Osteoblast (primary cell): ENCODE data around the gene CCDC167. TPM values are rescaled to one million over a fixed set of nuclear protein-coding genes. Genes with fewer than 3 reads are reported as not detected.

Experiments used
- DNase-seq: peaks from one replicate; pipeline ENCODE4 v3.0.0; 2011; ENCODE audit warnings: low spot score, mixed read lengths; ENCODE audit not compliant: insufficient read length; ENCODE audit errors: missing footprints
- H2AFZ ChIP-seq: 2 replicates; pipeline ENCODE4 v1.6.0; 2011; ENCODE audit warnings: mild to moderate bottlenecking, low read length
- H3K27ac ChIP-seq: 2 replicates; pipeline ENCODE4 v1.5.1; 2011; ENCODE audit warnings: mild to moderate bottlenecking, low read depth, low read length, moderate library complexity
- H3K27me3 ChIP-seq: 2 replicates; pipeline ENCODE4 v1.6.0; 2012; ENCODE audit warnings: mild to moderate bottlenecking, control low read depth, inconsistent platforms, low read length, moderate library complexity; ENCODE audit not compliant: insufficient read depth
- H3K36me3 ChIP-seq: 2 replicates; pipeline ENCODE4 v1.5.1; 2011; ENCODE audit warnings: mild to moderate bottlenecking, low read length, control low read depth, moderate library complexity; ENCODE audit not compliant: insufficient read depth
- H3K4me1 ChIP-seq: 2 replicates; pipeline ENCODE4 v1.5.1; 2011; ENCODE audit warnings: mild to moderate bottlenecking, low read length, control low read depth, moderate library complexity; ENCODE audit not compliant: insufficient read depth
- H3K4me2 ChIP-seq: 2 replicates; pipeline ENCODE4 v1.6.0; 2011; ENCODE audit warnings: mild to moderate bottlenecking, low read length; ENCODE audit not compliant: insufficient read depth
- H3K4me3 ChIP-seq: fragments of 200-600 bp; sonication (generic); 3 replicates; pipeline ENCODE4 v1.5.1; 2012; ENCODE audit warnings: mild to moderate bottlenecking, low read length, inconsistent platforms; ENCODE audit not compliant: insufficient read depth
- H3K79me2 ChIP-seq: 2 replicates; pipeline ENCODE4 v1.6.0; 2012; ENCODE audit warnings: mild to moderate bottlenecking, low read length, control low read depth, inconsistent platforms; ENCODE audit not compliant: insufficient read depth
- H3K9me3 ChIP-seq: 2 replicates; pipeline ENCODE4 v1.5.1; 2011; ENCODE audit warnings: low read depth, low read length, control low read depth
- H4K20me1 ChIP-seq: 2 replicates; pipeline ENCODE4 v1.6.0; 2012; ENCODE audit warnings: mild to moderate bottlenecking, low read length, control low read depth; ENCODE audit not compliant: insufficient read depth
- total RNA-seq: library from RNA; depleted of rRNA; stranded (reverse); fragments of >200 nt; gene quantifications from 2 replicates; pipeline ENCODE4 v1.2.3, GENCODE V29; 2012
- TF ChIP-seq, protein P1 (sequence below): IDR thresholded peaks from 2 replicates; pipeline ENCODE4 v1.5.1; 2011; ENCODE audit warnings: mild to moderate bottlenecking, low read depth, low read length, moderate library complexity; ENCODE audit errors: extremely low read depth

CCDC167 gene
- total RNA-seq, 1 donor: 14.8 TPM

DNA sequence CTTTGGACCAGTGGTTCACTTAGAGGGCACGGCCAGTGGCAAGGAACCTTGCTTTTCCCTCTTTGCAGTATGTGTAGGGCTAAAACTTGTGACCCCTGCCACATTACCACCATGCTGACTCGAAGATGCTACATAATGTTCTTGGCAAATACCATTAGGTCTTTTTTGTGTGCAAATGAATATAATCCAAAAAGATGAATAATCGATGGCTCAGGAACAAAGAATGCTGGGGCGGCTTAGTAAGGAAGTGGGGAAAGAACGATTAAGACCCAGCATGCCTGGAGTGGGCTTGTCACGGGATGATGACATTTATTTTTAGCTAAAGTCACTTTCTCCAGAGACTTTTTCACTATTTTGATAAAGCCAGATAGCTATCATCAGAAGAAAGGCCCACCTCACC lies 43.6 kb downstream of the CCDC167 start:
- no peaks in the 10 kb centered on the region for H3K27me3 ChIP-seq
- peaks cover 43% of the 10 kb centered on the region for H3K36me3 ChIP-seq
- H2AFZ ChIP-seq: peak overlapping the region; percentile 39
- H3K4me2 ChIP-seq: peak overlapping the region; percentile 71
- DNase-seq: no peak
- no peaks in the 10 kb centered on the region for H4K20me1 ChIP-seq
- H3K27ac ChIP-seq: peak overlapping the region; percentile 99
- TF ChIP-seq, protein P1, sequence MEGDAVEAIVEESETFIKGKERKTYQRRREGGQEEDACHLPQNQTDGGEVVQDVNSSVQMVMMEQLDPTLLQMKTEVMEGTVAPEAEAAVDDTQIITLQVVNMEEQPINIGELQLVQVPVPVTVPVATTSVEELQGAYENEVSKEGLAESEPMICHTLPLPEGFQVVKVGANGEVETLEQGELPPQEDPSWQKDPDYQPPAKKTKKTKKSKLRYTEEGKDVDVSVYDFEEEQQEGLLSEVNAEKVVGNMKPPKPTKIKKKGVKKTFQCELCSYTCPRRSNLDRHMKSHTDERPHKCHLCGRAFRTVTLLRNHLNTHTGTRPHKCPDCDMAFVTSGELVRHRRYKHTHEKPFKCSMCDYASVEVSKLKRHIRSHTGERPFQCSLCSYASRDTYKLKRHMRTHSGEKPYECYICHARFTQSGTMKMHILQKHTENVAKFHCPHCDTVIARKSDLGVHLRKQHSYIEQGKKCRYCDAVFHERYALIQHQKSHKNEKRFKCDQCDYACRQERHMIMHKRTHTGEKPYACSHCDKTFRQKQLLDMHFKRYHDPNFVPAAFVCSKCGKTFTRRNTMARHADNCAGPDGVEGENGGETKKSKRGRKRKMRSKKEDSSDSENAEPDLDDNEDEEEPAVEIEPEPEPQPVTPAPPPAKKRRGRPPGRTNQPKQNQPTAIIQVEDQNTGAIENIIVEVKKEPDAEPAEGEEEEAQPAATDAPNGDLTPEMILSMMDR: no peak
- no peaks in the 10 kb centered on the region for H3K9me3 ChIP-seq
- peaks cover 44% of the 10 kb centered on the region for H3K4me1 ChIP-seq
- peak overlapping the region; percentile 32 for H3K4me3 ChIP-seq
- no peaks in the 10 kb centered on the region for H3K79me2 ChIP-seq

DNA sequence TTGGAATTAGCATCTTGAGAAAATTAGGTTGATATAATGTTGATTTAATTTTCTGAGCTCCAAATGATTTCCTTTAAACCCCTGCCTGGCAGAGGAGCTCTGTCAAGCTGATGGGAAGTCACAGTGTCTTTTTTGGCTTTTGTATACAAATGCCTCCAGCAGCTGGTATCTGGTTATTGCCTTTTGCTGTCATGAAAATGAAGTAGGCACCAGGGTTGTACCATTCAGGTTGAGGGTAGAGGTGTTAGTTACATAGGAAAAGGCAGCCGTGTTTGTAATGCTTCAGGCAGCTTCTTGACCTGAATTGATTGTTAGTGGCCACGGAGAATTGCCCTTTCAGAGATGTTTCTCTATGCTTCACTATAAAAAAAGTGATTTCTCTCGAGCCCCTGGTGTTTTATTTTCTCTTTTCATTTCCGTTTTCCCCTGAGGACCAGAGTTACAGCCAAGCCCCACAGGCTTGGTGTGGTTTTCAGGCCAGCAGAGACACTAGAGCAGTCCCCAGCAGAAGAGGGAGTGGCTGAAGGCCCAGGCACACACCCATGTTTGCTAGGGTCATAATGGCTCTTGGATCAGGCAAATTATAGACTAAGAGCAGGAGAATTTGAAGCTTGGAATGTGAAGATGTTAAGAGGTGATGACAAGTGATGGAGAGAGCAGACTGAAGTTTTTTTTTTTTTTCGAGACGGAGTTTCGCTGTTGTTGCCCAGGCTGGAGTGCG lies 45.1 kb downstream of the CCDC167 start:
- Histone ChIP-seq H3K9me3 (no peaks in the 10 kb centered on the region), H3K36me3 (peaks cover 42% of the 10 kb centered on the region), H2AFZ (peak overlapping the region; percentile 37), H3K27ac (peak overlapping the region; percentile 99), H3K27me3 (no peaks in the 10 kb centered on the region), H3K4me3 (no peak overlapping the region), H4K20me1 (no peaks in the 10 kb centered on the region), H3K4me1 (peaks cover 44% of the 10 kb centered on the region), H3K79me2 (no peaks in the 10 kb centered on the region), H3K4me2 (peak overlapping the region; percentile 12)
- TF ChIP-seq, protein P1: no peak
- DNase-seq: no peak

DNA sequence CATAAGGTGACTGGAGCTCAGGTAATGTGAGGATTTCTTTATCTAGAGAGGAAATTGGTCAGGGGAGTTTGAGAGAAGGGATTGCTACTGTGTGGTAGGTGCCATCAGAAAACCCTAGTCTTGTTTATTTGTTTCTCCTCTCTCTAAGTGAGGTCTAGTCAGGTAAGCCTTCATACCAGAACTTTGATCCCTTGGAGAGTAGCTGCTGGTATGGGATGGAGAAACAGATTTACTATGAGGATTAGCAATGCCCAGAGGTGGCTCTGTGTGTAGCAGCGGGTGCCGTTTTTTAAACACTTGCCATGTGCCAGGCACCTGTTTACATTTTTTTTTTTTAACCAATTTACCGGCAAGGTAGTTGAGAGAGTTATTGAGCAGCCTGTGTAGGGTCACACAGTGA lies 47.2 kb downstream of the CCDC167 start:
- TF ChIP-seq, protein P1: no peak
- no peak overlapping the region for H3K27ac ChIP-seq
- H4K20me1 ChIP-seq: no peaks in the 10 kb centered on the region
- H2AFZ ChIP-seq: no peak overlapping the region
- no peaks in the 10 kb centered on the region for H3K9me3 ChIP-seq
- no peak overlapping the region for H3K4me3 ChIP-seq
- H3K4me2 ChIP-seq: no peak overlapping the region
- peaks cover 41% of the 10 kb centered on the region for H3K4me1 ChIP-seq
- no peaks in the 10 kb centered on the region for H3K79me2 ChIP-seq
- H3K36me3 ChIP-seq: peaks cover 39% of the 10 kb centered on the region
- no peaks in the 10 kb centered on the region for H3K27me3 ChIP-seq
- no peak for DNase-seq

DNA sequence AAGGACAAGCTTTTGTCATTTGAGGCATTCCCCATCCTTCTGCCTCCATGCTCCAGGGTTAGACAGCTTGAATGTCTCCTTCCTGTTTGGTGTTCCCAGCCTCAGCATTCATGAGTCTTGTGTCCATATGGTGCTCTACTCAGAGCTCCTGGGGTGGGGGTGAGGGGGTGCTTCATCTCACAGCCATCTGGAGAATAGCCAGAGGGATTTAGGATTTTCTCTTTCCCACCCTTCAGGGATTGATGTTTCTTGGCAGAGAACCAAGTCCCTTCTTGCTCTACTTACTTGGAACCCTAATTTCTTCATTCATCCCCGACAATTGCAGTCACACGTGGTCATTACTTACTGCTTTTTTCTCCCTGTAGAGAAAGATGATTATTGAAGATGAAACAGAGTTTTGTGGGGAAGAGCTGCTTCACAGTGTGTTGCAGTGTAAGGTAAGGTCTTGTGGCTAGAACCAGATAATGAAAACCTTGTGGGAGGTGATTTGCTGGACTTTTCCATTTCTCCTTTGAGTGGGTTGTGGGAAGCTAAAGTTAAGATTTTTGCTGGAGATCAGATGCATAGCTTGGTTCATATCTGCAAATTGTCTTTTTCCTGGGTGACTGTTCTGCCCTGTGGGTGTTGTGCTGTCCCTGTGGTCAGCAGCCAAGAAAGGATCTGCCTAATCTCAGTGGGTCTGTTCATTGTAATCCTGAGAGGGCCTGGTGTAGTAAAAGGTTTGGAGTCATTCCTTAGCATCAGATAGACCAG lies 48.1 kb downstream of the CCDC167 start:
- no peaks in the 10 kb centered on the region for H3K9me3 ChIP-seq
- TF ChIP-seq, protein P1: no peak
- no peaks in the 10 kb centered on the region for H4K20me1 ChIP-seq
- no peaks in the 10 kb centered on the region for H3K79me2 ChIP-seq
- no peaks in the 10 kb centered on the region for H3K27me3 ChIP-seq
- H2AFZ ChIP-seq: no peak overlapping the region
- no peak overlapping the region for H3K27ac ChIP-seq
- no peak for DNase-seq
- no peak overlapping the region for H3K4me2 ChIP-seq
- peaks cover 47% of the 10 kb centered on the region for H3K36me3 ChIP-seq
- H3K4me3 ChIP-seq: no peak overlapping the region
- H3K4me1 ChIP-seq: peaks cover 32% of the 10 kb centered on the region
